DMS114 treated with DMSO at 0.1 percent for 48 hours (cell line): ENCODE results near the gene KDM5C.
"Not testable (repeated sequence)": the region's sequence is repeated elsewhere in the genome, so short reads cannot be mapped to it uniquely, and the experiment has no call there.

Experiments
- DNase-seq: peaks from one replicate; lab custom pipeline; 2025; ENCODE audit not compliant: unreplicated experiment; lab: John Stamatoyannopoulos, UW

KDM5C gene

DNA sequence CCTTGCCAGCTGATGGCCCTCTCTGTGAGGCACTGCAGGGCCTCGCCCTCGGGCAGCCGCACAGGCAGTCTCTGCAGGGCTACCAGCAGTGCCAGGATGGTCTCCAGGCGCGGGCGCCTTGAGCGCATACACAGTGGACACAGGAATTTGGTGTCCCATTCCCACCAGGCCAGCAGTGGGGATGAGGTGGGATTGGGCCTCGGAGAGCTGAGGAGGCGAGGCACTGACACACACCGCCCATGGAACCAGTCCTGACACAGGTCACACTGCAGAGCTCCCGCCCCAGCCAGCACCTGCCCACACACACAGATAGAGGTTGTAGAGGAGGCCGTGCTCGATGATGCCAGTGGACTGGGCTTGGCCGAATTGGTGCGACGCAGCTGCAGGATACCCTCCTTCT lies 30.7 kb downstream of the KDM5C start:
- no peak for DNase-seq

DNA sequence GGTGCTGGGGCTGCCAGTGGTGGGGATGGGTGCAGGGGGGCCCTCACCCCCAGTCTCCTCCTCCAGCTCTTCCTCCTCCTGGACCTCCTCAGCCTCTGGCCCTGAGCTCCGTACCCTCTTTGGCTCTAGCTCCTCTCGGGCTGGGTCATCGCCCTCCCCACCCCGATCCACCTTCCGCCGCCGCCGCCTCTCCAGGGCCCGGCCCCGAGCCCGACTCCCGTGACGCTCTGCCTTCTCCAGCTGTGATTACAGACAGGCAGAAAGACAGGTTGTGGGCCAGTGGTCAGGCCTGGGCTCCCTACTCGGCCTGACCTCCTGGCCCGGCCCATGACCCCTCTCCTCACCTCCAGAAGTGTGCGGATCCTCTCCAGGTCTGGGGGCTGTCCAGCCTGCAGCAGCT lies 31.9 kb downstream of the KDM5C start:
- no peak for DNase-seq

DNA sequence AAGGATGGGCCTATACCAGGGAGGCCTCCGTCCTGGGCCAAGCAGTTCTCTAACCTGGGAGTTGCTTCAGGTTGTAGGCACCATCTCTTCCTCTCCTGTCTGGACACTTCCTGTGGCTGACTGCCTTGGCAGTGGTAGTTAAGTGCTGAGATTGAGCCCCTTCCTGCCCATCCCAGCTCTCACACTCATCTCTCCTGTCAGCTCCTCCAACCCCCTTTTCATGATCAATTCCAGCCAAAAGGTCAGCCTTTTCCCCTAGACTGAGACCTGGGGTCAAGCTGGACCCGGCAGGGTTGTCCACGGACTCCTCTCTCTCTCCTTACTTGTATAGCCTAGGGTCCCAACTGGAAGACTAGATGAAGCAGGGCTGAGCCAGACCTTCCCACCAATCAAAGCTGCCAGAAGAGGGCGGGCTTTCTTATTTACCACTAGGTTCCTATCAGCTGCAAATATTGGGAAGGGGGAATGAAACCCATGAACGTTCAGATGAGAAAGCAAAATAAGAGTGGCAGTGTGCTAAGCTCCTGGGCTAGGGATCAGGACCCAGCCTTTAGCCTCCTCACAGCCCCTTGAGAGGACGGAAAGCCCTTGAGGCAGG lies 34.5 kb downstream of the KDM5C start:
- no peak for DNase-seq

DNA sequence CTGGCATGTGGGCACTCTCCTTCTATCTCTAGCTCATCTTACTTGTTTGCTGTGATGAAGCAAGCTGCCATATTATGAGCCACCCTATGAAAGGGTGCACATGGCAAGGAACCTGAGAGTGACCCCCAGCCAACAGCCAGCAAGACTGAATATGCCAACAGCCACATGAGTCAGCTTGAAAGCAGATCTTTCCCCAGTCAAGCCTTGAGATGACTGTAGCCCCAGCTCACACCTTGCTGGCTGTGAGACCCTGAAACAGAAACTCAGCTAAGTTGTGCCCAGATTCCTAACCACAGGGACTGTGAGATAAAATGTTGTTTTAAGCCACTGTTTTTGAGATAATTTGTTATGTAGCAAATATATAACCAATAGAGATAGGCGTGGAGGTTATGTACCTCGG lies 36.2 kb downstream of the KDM5C start:
- no peak for DNase-seq

DNA sequence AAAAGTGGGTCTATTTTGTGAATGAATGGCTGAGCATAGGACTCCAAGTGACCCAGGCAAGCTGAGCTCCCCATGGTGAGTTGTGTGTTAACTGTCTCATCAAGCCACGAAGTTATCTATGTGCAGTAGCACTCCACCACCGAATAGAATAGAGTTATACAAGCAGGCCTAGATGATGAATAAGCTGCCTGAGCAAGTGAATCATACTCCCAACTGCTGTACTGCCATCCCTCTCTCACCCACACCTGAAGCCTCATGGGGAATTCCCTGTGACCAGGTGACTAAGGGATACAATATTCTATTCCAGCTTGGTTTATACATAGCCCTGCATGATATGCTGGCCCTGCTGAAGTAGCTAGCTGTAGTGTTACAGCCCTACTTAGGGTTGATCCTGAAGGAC lies 38.7 kb downstream of the KDM5C start:
- no peak for DNase-seq

DNA sequence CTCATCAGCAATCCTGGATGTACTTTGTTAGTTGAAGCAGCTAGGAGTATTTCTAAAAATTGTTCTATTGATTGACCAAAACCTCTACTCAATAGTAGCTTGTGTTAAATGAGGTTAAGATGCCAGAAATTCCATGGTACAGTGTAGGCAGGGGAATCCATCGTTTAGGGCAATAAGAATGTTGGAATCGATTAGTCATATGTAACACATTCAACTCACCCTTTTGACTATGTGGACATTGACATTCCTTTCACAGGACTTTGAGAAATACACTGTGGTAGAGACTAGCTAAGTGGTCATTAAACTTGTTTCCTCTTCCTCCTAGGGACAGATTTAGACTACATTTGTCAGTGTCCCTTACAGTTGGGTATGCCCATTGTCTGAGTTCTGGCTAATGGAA lies 40.2 kb downstream of the KDM5C start:
- DNase-seq: no peak

DNA sequence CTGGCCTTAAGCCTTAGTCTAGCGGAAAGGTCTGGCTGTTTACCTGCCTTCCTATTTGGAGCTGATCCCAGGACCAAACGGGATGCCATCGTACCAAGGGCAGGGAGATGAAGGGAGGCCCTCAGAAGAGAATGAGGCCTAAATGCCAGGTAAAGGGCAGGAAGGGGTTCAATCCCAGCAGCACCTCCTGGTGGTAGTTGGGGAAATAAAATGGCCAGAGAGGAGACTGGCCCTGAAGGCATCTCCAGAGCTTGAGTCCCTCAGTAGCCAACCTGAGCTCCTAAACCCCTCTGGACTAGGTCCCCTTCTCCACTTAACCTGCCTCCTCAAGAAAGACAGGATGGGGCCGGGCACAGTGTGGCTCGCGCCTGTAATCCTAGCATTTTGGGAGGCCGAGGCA lies 53.7 kb downstream of the KDM5C start:
- DNase-seq: no peak

DNA sequence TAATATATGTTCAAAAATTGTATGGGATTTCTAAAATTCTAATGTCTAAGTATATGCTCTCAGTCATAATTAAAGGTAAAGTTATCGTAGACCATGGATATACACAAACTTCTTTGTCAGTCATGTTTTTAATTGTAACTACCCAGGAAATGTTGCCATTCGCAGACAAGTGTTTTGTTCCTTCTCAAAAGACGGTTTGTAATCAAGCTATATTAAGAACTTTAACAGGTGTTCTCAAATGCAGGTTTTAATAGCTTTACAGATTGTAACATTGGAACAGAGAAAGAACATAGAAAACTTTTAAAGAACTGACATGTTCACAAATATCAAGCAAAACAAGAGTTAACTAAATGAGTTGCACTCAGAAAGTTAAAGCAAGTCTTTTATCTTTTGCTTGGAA lies 58.9 kb downstream of the KDM5C start:
- no peak for DNase-seq

DNA sequence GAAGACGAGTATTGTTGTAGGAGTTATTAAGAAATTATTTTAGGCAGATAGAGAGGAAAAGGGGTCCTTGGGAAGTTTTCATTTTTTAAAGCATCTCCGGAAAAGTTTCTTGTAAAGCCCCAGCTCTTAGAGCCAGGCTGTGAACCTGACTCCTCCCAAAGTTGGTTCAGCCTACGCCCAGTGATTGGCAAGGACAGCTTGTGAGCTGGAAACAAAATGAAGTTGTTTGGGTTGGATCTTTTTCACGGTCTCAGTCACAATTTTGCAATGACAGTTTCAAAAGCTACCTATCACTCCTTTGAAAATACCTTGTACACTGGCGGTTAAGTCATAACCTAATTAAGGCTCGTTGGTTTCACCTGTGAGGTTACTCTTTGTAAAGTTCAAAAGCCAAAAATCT lies 60.4 kb downstream of the KDM5C start:
- not testable (repeated sequence) for DNase-seq

DNA sequence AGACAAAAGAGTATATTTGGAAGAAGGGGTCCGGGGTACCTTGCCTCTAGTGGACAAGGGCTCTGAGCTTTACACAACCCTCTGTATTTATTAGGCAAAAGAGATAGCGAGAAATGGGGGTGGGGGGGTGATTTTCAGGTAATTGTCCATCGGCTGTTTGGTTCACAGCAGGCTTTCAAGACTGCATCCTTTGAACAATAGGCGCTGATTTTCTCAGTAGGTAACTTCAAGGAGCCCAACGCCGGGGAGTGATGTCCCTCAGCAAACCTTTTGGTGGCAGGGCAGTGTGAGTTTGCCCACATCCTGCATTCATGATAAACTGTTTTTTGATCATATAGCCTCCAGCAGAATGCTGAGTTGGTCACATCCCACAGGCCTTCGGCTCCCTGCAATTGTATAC lies 61.6 kb downstream of the KDM5C start:
- no peak for DNase-seq

DNA sequence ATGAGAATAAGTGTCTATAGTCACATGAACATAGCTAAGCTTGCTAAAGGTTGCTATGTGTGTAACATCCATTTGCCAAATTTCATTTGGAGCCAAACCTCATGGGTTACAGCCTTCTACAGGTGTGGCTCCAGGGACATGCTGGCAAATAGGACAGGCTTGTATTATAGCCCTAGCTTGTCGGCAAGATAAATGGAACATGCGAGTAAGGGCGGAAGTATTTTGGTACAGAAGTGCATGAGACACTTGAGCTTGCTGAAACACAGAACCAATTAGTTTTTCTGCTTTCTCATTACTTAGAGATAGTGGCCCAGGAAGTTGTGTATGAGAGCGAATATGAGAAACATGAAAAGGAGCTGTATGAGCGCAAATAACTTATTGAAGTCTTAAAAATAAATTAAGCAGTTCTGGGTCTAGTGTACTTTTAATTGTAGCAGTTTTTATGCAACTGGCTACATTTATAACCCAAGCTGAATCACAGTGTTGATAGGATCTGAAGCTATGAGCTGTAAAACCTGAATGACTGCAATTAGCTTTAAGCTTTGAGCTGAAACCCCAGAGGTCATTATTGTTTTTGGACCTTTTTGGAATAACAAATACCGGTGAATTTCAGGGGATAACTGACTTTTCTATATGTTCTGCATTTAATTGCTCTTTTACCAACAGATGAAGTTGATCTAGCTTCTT lies 64.6 kb downstream of the KDM5C start:
- DNase-seq: no peak

DNA sequence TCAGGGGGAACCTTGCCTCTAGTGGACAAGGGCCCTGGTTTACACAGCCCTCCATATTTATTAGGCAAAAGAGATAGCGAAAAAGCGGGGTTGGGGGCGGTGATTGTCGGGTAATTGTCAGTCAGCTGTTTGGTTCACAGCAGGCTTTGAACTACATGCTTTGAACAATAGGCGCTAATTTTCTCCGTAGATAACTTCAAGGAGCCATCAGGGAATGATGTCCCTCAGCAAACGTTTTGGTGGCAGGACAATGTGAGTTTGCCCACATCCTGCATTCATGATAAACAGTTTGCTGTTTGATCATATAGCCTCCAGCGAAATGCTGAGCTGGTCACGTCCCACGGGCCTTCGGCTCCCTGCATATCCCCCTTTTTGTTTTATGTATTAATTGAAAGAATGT lies 65.8 kb downstream of the KDM5C start:
- no peak for DNase-seq

DNA sequence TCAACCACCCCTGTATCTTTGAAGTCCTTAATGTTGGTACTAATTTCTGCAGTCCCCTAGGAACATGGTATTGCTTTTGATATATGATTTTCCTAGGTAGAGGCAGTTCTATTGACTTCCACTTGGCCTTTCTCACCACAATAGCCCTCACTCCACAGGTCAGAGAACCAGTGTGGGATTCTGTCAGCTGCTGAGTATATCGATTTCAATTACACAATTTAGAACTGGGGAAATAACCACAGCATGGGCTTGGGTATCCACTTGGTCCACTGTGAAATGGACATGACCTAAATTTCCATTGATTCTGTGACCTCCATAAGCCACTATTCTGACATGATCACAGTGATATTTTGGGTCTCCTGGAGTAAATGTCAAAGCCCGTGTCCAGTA lies 68.8 kb downstream of the KDM5C start:
- no peak for DNase-seq

DNA sequence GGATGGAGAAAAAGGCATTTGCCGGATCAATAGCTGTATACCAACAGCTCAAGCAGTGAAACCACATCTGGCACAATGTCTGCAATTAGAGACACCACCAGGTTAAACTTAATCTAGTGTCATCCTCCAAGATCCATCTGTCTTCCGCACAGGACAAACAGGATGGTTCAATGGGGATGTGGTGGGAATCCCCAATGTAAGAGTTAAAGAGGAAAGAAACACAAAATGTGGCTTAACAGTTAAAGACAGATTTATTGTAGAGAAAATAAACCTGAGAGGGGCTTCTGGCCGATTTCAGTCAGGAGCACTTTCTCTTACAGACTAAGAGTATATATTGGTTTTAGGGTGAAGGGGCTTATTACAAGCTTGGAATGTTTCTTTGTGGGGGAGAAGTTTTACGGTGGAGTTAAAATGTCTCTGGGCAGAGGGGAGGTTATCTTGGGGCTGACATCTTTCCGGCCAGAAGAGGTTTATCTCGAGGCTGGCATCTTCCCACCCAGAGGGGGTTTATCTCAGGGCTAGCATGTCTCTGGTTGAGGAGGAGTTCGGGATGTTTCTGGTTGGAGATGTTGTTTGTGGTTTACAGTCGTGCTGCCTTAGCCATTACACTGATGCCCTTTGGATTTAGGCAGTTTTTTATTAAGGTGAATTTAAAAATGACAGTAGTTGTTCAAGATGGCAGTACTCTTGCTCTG lies 69.3 kb downstream of the KDM5C start:
- no peak for DNase-seq

DNA sequence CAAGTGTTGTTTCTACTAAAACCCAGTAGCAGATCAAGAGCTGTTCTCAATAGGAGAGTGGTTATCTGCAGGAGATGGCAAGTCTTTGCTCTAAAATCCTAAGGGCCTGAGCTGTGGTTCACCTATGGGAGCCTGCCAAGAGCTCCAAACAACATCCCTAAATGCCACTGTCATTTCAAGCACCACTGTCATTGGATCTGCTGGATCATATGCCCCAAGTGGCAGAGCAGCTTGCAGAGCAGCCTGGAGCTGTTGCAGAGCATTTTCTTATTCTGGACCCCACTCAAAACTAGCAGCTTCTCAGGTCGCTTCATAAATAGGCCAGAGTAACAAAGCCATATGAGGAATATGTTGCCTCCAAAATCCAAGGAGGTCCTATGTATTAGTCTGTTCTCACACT lies 71.4 kb downstream of the KDM5C start:
- DNase-seq: no peak
